ENCODE results near the gene CTIF.

The CTIF gene

DNA sequence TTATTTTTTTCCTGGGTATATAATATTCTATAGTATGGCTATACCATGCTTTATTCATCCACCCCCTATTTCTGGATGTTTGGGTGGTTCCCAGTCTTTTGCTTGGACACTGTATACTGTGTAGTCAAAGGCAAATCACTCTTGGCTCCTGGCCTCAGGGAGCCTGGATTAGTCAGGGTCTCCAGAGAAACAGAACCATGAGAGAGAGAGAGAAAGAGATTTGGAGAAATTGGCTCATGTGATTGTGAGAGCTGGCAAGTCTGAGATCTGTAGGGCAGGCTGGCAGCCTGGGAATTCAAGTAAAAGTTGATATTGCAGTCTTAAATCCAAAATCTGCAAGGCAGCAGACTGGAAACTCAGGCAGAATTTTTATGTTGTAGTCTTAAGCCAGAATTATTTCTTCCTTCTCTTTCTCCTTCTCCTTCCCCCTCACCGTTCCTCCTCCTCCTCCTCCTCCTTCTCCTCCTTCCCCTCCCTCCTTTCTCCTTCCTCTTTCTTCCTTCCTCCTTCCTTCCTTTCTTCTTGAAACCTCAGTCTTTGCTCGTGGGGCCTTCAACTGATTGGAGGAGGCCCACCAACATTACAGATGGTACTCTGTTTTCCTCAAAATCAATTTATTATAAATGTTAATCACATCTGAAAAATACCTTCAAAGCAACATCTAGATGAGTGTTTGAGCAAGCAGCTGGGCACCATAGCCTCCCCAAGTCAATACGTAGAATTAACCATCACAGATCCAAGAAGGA, 33.0 kb downstream of the CTIF start:
- Mint-ChIP-seq H3K4me3 (no peak overlapping the region), H3K36me3 (ENCODE audit: low read depth) (peaks cover 27% of the 10 kb centered on the region), H3K9me3 (peaks cover 31% of the 10 kb centered on the region), H3K27me3 (ENCODE audit: low read depth, poor library complexity) (peaks cover 7% of the 10 kb centered on the region), H3K27ac (no peak overlapping the region), H3K4me1 (peaks cover 42% of the 10 kb centered on the region)
- DNase-seq = no peak
- TF ChIP-seq, protein P1, sequence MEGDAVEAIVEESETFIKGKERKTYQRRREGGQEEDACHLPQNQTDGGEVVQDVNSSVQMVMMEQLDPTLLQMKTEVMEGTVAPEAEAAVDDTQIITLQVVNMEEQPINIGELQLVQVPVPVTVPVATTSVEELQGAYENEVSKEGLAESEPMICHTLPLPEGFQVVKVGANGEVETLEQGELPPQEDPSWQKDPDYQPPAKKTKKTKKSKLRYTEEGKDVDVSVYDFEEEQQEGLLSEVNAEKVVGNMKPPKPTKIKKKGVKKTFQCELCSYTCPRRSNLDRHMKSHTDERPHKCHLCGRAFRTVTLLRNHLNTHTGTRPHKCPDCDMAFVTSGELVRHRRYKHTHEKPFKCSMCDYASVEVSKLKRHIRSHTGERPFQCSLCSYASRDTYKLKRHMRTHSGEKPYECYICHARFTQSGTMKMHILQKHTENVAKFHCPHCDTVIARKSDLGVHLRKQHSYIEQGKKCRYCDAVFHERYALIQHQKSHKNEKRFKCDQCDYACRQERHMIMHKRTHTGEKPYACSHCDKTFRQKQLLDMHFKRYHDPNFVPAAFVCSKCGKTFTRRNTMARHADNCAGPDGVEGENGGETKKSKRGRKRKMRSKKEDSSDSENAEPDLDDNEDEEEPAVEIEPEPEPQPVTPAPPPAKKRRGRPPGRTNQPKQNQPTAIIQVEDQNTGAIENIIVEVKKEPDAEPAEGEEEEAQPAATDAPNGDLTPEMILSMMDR (IDR thresholded peaks at IDR 0.05) = no peak

DNA sequence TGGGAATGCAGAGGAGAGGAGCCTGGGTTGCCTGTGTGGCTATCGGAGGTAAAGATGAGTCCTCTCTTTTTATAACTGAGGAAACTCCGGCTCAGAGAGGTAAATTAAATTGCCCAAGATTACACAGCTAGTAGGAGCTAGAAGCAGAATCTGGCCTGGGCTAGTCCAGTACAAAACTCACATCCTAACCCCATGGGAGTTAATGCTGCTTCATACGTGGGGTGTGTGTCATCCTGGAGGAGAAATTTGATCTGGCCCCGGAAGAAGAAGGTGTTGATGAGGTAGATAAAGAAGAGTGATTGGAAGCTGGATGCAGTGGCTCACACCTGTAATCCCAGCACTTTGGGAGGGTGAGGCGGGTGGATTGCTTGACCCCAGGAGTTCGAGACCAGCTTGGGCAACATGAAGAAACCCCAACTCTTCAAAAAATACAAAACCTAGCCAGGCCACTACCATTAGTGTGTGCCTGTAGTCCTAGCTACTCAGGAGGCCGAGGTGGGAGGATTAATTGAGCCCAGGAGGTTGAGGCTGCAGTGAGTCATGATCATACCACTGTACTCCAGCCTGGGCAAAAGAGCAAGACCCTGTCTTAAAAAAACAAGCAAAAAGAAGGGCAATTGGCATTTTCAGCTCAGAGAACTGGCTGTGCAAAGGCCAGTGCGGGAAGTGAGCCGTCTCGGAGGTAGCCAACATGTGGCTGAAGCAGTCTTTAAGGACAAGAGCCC, 33.7 kb downstream of the CTIF start:
- Mint-ChIP-seq H3K27ac (peak overlapping the region; percentile 86), H3K4me1 (peaks cover 42% of the 10 kb centered on the region), H3K27me3 (ENCODE audit: low read depth, poor library complexity) (peaks cover 7% of the 10 kb centered on the region), H3K36me3 (ENCODE audit: low read depth) (peaks cover 28% of the 10 kb centered on the region), H3K4me3 (no peak overlapping the region), H3K9me3 (peaks cover 26% of the 10 kb centered on the region)
- DNase-seq = no peak
- TF ChIP-seq, protein P1 (IDR thresholded peaks at IDR 0.05) = no peak

DNA sequence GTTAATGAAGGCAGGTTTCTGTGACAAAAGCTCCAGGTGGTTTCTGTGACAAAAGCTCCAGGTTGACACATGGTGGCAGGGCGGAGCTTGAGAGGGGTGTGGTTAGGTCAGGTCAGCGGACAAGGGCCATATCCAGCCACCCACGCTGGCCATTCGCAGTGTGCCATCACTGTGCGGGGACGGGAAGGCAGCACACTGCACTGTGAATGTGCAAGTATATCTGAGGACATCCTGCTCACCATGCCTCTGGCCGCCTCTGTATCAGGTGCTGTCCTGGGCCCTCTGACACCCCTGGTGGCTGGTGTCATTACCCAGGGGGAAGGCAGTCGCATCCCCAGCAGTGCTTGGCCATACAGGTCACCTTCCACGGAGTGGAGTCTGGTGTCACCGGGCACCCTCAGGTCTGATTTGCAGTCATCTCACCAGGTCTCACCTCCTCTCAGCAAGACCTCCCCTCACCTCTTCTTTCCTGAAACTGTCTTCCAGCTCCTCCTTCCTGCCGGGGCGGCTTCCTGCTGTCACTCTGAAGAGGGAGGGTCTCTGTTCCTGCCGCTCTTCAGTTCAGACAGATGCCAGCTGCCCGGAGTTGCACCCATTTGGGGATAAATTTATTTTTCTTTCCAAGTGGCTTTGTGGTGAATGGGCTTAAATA, 34.9 kb downstream of the CTIF start:
- TF ChIP-seq, protein P1 (IDR thresholded peaks at IDR 0.05) = no peak
- Mint-ChIP-seq H3K4me3 (no peak overlapping the region), H3K36me3 (ENCODE audit: low read depth) (peaks cover 28% of the 10 kb centered on the region), H3K9me3 (peaks cover 24% of the 10 kb centered on the region), H3K27me3 (ENCODE audit: low read depth, poor library complexity) (peaks cover 7% of the 10 kb centered on the region), H3K27ac (no peak overlapping the region), H3K4me1 (peaks cover 42% of the 10 kb centered on the region)
- DNase-seq = no peak

DNA sequence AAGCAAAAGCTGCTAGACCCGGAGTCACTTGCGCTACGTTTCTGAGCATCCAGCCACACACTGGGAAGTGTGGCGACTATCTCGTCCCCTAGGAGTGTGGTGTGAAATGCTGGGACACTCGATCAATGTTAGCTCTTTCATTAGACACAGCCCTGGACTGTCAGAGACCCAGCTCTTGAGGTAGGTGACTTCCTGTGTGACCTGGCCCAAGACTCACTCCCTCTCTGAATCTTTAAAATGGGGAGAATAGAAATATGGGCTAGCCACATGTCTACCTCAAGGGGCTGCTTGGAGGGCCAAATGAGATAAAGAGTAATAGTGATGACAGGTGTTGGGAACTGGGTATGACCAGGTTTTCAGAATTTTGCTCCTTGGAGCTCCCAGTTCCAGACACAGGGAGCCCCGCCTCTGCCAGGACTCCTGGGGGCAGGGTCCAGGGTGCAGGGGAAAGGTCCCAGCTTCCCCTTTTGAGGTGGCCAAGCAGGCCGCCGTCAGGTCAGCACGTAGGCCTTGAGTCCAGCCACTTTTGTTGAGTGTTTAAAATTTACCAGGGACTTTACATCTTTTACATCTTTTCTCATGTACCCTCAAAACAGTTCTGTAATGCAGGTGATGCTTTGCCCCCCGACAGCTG, 36.0 kb downstream of the CTIF start:
- TF ChIP-seq, protein P1 (IDR thresholded peaks at IDR 0.05) = no peak
- Mint-ChIP-seq H3K9me3 (peaks cover 18% of the 10 kb centered on the region), H3K4me3 (no peak overlapping the region), H3K4me1 (peaks cover 39% of the 10 kb centered on the region), H3K27me3 (ENCODE audit: low read depth, poor library complexity) (peaks cover 7% of the 10 kb centered on the region), H3K36me3 (ENCODE audit: low read depth) (peaks cover 26% of the 10 kb centered on the region), H3K27ac (no peak overlapping the region)
- no peak for DNase-seq

DNA sequence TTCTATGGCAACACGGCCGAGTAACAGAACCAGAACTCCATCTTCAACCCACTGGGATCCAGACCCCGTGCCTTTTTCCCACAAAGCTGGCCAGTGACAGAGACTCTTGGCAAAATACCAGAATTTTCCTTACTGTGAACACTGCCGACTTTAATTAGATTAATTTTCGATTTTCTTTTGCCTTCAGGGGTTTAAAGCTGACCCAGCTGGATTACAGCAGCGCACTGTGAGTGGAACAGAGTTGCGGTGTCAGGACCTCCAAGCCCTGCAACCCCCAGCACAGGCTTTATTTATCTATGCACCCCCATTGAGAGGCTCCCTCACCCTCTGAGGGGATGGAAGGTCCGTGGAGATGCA, 36.4 kb downstream of the CTIF start:
- Mint-ChIP-seq H3K27me3 (ENCODE audit: low read depth, poor library complexity) (peaks cover 6% of the 10 kb centered on the region), H3K4me3 (no peak overlapping the region), H3K27ac (no peak overlapping the region), H3K9me3 (peaks cover 18% of the 10 kb centered on the region), H3K4me1 (peaks cover 34% of the 10 kb centered on the region), H3K36me3 (ENCODE audit: low read depth) (peaks cover 26% of the 10 kb centered on the region)
- DNase-seq = no peak
- TF ChIP-seq, protein P1 (IDR thresholded peaks at IDR 0.05) = no peak
